Activated CD4-positive, alpha-beta T cell treated with anti-CD3 and anti-CD28 coated beads for 48 hours (primary cell): Measurements from ENCODE around the gene NIPAL3.
"Not testable (repeated sequence)": the region's sequence is repeated elsewhere in the genome, so short reads cannot be mapped to it uniquely, and the experiment has no call there.

ENCODE experiments used
- DNase-seq: peaks from one replicate; pipeline ENCODE4 v3.0.0-alpha.2; 2020

NIPAL3 gene

DNA sequence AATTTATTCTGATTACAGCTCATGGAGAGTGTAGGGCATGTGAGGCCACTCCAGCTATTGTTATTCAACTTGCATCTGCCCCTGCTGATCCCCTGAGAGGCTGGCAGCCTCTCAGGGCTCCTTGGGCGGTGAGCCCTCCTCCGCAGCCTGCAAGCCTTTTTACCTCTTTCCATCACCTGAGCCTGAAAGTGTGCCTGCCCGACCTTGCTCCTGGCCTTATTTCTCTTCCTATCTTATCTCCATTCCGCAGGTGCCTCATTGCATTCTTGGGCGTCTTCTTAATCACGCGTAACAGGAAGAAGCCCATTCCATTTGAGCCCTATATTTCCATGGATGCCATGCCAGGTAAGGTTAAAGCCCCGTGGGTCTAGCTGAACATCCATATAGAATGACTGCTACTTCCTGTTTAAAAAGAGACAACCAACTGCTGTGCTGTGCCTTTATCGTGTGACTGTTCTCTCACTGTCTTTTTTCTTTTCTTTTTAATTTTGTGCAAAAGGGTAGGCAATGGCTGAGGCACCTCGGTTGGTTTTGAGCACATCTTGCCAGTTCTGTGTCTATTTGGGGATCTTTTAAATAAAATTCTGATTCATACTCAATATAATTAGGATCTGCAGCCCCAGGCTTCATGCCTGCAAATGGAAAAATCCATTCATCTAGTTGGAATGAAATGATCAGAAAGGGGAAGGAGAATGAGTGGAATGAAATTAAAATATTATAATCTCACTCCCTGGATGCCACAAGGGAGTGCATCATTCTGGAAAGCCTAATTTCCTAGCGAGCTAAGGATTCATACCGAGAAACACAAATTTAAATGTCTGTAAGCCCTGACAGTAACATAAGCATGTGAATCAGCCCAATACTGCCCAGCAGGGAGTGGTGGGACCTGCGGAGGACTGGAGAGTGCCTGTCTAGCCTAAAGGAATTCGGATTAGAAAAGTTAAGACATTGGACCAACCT lies 48.5 kb downstream of the NIPAL3 start:
- DNase-seq: no peak

DNA sequence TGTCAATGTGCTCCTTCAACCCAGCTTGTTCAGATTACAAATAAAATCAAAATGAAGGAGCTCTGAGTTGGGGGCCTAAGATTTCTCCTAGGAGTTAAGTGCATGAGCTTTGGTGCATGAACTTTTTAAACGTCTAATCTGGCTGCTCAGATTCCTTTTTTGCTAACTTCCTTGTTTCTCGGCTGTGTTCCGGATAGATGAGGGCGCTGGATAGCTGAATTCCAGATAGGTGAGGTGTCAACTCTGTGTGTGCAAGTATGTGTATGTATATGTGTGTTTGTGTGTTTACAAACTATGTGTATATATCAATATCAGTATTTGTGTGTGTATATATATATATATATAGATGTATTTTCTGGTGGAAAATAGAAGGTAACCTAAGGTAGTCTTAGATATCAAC lies 49.5 kb downstream of the NIPAL3 start:
- DNase-seq: no peak

GRCh38 chr1:24465638-24466037 lies 50.0 kb downstream of the NIPAL3 start:
- no peak for DNase-seq

- no peak for DNase-seq
Measured at GRCh38 chr1:24468685-24469316, 53.2 kb downstream of the NIPAL3 start.

DNA sequence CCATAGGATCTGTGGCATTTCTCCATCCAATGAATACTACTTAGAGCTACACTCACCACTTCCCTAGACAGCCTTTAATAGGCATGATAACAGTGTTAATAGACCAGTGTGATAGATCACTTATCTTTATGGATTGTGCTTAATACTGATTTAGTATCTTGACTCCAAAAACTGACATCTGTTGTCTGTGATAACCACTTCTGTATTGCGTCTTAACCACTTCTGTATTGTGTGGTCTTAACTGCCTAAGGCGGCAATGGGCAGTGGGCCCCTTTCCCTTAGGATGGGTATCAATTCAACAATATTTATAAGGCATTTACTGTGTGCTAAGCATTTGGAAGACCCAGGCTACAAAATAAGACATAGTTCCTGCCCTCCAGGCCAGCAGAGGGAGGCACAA lies 55.0 kb downstream of the NIPAL3 start:
- no peak for DNase-seq

DNA sequence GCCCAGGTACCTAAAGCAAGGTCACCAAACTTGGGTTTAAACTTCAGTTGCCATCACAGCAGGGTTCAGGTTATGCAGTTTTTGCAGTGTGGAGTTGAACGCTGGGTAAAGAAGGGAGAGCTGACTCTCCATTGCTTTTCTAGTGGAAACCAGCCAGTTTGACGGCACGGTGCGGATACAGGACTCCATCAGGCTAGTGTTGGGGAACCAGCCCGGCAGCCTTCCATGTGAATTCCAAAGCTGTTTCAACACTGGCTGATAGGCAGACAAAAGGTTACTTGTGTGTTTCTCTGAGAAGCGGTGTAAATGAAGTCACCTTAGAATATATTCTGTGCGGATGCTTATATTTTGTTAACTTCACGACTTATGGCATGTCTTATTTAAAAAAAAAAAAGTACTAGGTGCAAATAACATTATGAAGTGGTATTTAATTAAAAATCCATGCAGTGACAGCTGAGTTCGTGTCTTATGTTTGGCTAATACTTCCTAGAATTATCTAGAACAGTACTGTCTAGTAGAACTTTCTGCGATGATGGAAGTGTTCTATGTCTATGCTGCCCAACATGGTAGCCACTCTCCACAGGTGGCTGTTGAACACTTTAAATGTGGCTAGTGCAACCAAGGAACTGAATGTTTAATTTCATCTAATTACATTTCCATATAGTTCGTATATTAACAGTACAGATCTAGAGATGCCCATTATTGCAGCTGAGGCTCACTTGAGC lies 57.1 kb downstream of the NIPAL3 start:
- no peak for DNase-seq

DNA sequence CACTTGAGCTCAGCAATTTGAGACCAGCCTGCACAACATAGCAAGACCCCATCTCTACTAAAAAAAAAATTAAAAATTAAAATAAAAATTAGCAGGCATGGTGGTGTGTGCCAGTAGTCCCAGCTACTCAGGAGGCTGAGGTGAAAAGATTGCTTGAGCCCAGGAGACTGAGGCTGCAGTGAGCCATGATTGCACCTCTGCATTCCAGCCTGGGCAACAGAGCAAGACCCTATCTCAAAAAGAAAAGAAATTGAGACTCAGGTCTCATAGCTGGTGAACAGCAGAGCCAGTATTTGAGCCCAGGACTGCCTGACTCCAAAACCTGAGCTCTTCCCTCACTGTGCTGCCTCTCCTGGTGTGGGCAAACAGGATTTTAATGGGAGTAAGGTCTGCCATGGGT lies 58.6 kb downstream of the NIPAL3 start:
- no peak for DNase-seq

- no peak for DNase-seq
Measured at GRCh38 chr1:24475700-24476099, 60.1 kb downstream of the NIPAL3 start.

DNA sequence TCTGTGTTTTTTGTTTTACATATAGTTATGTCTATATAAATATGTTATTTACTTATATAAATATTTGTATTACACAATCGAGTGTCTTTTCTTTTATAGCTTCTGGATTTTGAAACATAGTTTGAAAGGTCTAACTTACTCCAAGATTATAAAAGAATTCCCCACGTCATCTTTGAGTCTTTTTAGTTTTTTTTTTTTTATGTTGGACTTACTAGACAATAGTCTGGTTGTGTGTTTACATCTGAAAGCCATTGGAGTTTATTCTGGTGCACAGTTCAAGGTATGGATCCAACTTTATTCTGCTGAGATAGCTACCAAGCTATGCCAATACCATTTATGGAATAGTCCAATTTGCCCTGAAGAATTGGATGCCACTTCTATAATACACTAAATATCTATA lies 61.0 kb downstream of the NIPAL3 start:
- no peak for DNase-seq

DNA sequence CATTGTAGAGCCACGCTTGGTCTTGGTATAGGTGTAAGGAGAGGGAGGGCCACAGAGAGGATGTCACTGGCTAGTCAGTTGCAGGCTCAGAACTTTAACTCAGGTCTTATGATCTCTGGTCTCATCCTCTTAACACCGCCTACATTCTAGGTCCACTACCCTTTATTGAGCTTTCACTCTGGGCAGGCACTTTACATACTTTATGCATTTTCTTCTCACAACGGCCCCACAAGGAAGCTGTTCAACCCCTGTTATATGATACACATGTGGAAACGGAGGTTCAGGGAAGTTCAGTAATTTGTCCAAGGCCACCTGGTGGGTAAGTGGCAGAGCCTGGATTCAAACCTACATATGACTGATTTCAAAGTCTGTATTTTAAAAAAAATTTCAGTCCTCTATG lies 61.7 kb downstream of the NIPAL3 start:
- DNase-seq: no peak

DNA sequence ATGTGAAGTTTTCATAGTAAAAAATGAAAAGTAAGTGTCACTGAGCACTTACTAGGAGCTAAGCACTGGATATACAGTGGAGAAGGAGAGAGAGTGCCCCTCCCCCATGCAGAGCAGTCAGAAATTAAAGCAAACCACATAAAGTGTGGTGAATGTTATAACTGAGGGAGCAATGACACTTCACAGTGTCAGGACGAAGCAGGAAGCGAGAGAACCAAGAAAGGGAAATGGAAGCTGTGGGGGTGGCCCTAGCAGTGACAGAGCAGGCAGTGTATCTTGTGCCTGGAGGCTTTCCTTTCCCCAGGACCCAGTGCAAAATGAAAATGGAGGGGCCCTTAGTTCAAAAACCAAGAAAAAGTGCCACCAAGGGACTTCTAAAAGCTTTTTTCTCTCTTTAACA lies 65.5 kb downstream of the NIPAL3 start:
- peak; percentile 76 for DNase-seq

DNA sequence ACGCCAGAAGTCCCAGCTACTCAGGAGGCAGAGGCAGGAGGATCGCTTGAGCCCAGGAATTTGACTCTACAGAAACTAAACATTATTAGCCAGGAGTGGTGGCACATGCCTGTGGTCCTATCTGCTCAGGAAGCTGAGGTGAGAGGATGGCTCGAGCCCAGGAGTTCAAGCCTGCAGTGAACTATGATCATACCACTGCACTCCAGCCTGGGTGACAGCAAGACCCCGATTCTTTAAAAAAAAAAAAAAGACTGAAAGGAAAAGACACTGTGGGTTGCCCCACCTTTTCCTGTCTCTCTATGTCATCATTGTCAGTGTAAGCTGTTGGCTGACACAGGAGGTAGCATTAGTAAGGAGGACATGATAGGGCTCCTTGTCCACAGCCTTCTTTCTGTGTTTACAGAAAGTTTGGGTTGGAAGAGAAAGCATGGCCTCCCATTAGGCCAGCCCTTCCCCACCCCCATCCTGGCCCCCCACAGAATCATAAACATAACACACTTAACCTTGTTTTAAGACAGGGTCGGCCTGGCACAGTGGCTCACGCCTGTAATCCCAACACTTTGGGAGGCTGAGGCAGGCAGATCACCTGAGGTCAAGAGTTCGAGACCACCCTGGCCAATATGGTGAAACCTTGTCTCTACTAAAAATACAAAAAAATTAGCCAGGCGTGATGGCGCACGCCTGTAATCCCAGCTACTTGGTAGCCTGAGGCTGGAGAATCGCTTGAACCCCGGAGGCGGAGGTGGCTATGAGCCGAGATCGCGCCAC lies 66.4 kb downstream of the NIPAL3 start:
- no peak for DNase-seq

GRCh38 chr1:24483441-24483840 lies 67.8 kb downstream of the NIPAL3 start:
- DNase-seq: peak; percentile 56

DNA sequence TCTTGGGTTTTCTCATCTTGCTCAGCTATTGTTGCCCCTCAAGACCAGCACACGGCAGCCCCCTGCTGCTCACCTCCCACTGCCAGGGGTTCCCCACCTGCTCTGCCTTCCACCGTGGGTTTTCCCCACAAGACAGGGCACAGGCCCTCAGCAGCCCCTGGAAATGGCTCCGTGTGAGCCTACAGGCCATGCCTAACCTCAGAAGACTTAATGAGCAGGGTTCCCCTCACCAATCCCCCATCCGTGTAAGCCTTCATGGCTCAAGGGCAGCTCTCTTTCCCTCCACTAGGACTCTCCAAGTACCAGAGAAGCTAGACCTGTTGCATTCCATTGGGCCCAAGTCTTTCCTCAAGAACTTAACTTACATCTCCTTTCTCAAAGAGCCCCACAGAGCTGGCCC lies 68.6 kb downstream of the NIPAL3 start:
- no peak for DNase-seq

DNA sequence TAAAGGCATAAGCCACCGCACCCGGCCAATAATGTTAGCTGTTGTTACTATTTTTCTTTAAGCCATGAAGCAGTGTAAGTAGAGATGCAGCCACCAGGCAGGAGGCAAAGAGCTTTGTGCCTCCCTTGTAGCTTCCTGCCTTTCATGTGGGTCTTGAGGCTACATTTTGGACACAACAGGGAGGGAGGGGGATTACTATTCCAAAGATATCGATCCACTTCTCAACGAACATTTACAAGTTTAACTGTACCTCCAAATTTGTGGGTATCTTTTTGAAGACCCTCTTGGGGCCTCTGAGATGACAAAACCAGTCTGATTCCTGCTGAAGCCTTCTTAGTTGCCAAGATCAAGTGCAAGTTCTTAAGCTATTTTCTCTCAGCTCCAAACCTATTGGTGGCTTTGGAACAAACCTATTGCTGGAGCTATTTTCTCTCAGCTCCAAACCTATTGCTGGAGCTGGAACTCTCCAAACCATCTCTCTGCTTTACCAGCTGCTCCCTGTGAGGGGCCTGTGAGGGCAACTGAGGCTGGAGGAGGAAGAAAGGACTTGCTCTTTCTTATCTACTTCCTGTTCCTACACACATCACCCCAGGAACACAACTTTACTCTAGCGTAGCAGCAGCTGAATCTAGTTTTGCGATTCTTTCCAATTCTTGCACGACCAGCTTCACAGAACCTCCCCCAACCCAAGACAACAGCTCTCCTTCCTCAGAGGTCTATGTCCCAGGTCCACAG lies 70.9 kb downstream of the NIPAL3 start:
- no peak for DNase-seq

DNA sequence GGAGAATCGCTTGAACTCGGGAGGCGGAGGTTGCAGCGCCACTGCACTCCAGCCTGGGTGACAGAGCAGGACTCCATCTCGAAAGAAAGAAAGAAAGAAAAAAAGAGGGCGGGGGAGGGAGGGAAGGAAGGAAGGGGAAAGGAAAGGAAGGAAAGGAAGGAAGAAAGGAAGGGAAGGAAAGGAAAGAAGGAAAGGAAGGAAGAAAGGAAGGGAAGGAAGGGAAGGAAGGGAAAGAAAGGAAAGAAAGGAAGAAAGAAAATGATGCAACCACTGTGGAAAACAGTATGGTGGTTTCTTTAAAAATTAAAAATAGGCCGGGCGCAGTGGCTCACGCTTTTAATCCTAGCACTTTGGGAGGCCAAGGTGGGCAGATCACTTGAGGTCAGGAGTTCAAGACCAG lies 71.9 kb downstream of the NIPAL3 start:
- no peak for DNase-seq

- peak; percentile 80 for DNase-seq
Measured at GRCh38 chr1:24488159-24488558, 72.6 kb downstream of the NIPAL3 start.

- no peak for DNase-seq
Measured at GRCh38 chr1:24489674-24490073, 74.1 kb downstream of the NIPAL3 start.

- peak; percentile 46 for DNase-seq
Measured at GRCh38 chr1:24490101-24490781, 74.6 kb downstream of the NIPAL3 start.

- no peak for DNase-seq
Measured at GRCh38 chr1:24491577-24492360, 76.2 kb downstream of the NIPAL3 start.

DNA sequence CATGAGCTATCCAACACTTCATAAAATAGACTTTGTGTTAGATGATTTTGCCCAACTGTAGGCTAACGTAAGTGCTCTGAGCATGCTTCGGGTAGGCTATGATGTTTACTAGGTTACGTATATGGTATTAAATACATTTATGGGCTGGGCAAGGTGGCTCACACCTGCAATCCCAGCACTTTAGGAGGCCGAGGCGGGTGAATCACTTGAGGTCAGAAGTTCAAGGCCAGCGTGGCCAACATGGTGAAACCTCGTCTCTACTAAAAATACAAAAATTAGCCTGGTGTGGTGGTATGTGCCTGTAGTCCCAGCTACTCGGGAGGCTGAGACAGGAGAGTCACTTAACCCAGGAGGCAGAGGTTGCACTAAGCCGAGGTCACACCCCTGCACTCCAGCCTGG lies 77.3 kb downstream of the NIPAL3 start:
- not testable (repeated sequence) for DNase-seq
